CD4-positive, alpha-beta T cell treated with Interferon alpha-2 for 1 hour (primary cell): ENCODE results near the gene LMX1A.
A peak's percentile ranks its signal among the peaks of the same experiment; 100 is the strongest.

Experiments
- DNase-seq, 2 donors: peaks; one replicate each; pipeline ENCODE4 v3.0.0-alpha.2; 2020 to 2022

The LMX1A gene

GRCh38 chr1:165355977-165356811 lies at the start of gene LMX1A:
Gene LMX1A (minus strand): TSS chr1:165356715. CDS start chr1:165355559, 1,156 bp downstream.
- DNase-seq: no peak

GRCh38 chr1:165403835-165404482 lies 47.4 kb upstream of the LMX1A start:
- peak in 1 of 2 donors; percentile 40 for DNase-seq

GRCh38 chr1:165402517-165403111 lies 46.1 kb upstream of the LMX1A start:
- DNase-seq: no peak

GRCh38 chr1:165397944-165398343 lies 41.4 kb upstream of the LMX1A start:
- DNase-seq: peak in 1 of 2 donors; percentile 12

- no peak for DNase-seq
Measured at GRCh38 chr1:165395901-165396300, 39.4 kb upstream of the LMX1A start.

- DNase-seq: no peak
Measured at GRCh38 chr1:165395478-165395877, 39.0 kb upstream of the LMX1A start.

DNA sequence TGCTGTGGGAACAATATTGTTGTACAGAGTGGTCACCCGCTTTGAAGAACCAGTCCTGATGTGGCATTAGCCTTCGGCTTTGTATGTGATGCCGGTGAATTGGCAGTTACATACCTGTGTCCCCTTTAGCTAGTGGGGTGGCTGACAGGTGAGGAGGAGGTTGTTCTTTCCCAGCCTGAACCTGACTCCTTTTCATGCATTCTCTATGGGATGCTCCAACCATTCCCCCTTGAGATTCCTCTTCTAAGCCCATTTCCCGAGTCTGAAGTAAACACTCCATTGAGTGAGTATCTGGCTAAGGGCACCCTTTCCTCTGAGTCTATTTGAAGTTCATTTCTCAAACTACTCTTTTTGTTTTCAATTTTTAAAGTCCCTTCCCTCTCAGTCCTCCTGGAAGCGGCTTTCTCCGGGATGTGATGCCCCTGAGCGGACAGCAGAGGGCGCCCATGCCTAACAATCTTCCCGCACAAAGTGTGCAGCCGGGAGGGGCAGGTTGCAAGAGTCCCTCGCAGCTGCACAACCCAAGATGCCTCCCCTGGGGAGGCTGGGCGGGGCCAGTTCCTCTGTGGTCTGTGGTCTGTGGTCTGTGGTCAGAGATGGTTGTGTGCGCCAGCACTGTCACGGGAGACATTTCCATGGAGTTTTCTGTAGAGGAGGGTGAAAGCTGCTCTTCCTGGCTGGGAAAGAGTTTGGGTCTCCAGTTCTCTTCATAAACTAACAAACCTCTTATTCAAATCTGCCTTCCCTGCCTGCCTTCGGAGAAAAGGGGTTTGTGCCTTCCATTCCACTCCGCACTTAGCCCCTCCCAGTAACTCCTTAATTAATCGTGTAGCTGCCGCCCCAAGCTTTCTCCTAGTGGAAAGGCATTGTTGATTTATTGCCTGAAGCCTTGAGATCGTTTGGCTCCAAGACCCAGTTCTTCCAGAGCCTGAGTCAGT lies 36.4 kb upstream of the LMX1A start:
- peak; percentile 92 to 94 for DNase-seq

DNA sequence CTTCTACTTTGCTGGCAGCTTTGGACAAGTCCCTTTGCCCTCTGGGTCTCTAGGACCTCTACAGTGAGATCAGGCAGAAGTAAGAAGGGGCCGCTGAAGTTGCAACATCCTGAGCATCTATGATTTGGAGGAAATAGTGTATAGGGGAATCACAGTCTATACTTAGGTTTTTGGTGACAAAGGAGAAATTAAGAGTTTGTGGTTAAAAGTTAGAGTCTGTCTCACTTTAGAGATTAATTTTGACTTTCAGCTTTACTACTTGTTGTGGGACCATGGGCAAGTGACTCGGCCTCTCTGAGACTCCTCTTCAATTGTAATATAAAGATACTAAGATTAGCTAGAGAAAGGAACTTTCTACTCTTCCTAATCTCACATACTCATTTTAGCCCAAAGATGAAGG lies 33.1 kb upstream of the LMX1A start:
- DNase-seq: no peak

DNA sequence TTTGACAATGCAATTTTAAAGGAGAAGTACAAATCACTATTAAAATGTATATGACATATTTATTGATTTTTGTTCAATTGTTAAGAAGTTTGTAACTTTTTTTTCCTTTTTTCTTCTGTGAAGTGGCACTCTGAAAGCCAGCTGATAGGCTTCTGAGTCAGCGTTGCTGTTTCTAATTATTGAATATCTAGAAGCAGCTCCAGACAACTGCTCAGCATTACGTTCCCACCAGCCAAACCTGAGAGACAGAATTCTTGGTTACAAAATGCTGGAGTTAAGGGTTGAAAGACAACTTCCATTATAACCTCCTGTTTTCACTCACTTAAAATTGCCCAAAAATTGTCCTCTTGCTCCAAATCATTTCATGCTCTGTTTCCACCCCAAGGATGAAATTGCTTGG lies 31.4 kb upstream of the LMX1A start:
- DNase-seq: no peak

- DNase-seq: no peak
Measured at GRCh38 chr1:165387505-165387904, 31.0 kb upstream of the LMX1A start.

- no peak for DNase-seq
Measured at GRCh38 chr1:165383599-165384405, 27.3 kb upstream of the LMX1A start.

DNA sequence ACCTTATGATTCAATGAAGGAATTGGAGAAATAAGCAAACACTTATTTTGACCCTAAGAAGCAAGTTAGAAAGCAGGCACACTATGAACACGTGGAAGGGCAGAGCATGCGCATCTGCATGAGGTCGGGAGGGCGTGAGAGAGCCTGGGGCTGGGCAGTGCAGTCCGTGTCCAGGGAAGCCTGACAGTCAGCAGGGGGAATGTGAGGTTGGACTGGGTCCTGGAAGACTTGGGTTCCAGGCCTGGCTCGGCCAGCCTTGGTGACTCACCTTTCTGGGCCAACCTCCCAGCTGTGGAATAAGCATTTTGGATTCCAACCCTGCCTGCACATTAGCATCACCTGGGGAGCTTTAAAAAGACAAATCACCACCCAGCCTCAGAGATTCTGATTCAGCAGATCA lies 26.6 kb upstream of the LMX1A start:
- DNase-seq: no peak

DNA sequence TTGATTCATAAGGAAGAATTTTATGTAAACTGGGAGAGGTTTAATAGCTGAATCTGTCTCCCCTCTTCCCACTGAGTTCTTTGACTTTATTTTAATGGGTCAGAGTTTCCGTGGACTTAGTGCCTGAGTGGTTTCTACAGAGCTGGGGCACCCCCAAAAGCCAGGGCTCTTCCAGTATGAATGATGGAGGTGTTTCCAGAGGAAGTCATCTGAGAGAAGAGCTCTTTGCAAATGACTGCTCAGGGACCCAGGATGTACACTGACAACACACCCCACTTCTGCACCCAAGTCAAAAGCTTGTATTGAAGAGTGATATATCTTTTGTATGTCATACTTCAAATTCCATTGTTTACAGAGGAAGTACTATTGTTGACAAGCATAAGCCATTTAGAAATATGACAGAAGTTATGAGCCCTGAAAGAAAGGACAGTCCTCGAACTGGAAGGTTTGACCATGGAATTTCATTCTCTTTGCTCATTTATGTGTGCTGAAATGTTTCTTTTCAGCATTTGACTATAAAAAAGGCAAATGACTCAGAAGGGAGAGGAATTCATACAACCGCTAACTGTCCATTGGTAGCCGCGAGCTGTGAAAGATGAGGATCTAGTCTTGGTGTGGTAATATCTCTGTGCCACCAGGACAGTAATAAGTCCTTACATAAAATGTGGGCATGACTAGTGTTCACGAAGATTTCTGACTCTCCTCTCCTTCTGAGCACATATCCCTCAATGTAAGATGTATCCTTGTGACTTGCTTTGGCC lies 25.4 kb upstream of the LMX1A start:
- no peak for DNase-seq

GRCh38 chr1:165376811-165377311 lies 20.3 kb upstream of the LMX1A start:
- no peak for DNase-seq

GRCh38 chr1:165376041-165376810 lies 19.7 kb upstream of the LMX1A start:
- DNase-seq: peak in 1 of 2 donors; percentile 14

DNA sequence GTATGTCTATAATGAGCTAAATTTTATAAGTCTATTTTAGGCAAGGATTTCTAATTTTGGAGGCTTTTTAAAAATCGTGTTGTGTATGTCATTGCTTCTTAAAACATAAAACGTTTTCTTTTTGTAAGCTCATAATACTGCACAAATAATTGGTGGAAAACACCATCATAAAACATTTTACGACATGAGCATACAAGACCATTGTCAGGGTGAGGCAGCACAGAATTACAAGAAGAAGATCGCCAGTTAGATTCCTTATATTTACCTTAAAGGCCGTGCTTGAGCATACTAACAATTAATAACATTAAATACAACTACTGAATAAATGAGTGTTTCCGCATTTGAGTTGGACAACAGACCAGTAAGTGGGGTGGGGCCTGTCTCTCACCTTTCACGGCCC lies 19.1 kb upstream of the LMX1A start:
- no peak for DNase-seq

- no peak for DNase-seq
Measured at GRCh38 chr1:165371588-165372225, 15.2 kb upstream of the LMX1A start.

DNA sequence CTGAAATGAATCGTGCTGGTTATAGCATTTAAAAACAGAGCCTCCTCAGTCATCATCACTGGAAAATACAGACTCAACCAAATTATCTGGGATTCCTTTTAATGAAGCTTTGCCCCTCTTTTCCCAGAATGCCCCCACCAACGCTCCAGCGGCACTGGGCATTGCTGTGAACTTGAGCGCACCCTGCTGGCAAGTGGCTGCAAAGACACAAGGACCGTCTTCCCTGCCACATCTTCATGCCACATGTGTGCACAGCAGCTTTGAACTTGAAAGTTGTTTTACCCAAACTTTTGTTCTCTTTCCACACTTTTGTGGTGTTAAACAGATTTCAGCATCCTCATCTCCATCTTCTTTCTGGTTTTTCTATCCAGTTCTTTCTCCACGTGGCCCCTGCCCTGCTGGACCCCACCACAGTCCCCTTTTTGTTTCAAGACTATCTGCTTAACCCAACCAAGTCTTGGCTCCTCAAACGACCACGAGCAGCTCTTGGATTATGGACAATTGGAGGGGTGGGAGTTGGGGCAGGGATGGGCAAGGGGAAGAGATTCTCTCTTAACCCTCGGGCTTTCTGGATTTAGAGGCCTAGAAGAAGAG lies 12.8 kb upstream of the LMX1A start:
- peak; percentile 13 to 55 for DNase-seq

GRCh38 chr1:165367375-165367993 lies 11.0 kb upstream of the LMX1A start:
- DNase-seq: peak; percentile 49 to 73
